ENCODE data around the gene ACKR2.

The ACKR2 gene, protein sequence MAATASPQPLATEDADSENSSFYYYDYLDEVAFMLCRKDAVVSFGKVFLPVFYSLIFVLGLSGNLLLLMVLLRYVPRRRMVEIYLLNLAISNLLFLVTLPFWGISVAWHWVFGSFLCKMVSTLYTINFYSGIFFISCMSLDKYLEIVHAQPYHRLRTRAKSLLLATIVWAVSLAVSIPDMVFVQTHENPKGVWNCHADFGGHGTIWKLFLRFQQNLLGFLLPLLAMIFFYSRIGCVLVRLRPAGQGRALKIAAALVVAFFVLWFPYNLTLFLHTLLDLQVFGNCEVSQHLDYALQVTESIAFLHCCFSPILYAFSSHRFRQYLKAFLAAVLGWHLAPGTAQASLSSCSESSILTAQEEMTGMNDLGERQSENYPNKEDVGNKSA

GRCh38 chr3:42809202-42809601 lies at the start of gene ACKR2:
Gene ACKR2 (plus strand): TSS chr3:42809445. CDS start chr3:42864503, 55,058 bp downstream.
- DNase-seq (ENCODE audit: extremely low read depth, low read depth): no peak
- H3K4me3 ChIP-seq (replicated peaks; ENCODE audit: low read depth, low read length): no peak within 1 kb of the TSS
- no peak for TF ChIP-seq CTCF (IDR thresholded peaks at IDR 0.05; ENCODE audit: low read depth, low read length, missing control alignments)

- DNase-seq (ENCODE audit: extremely low read depth, low read depth): no peak
- no peak for TF ChIP-seq CTCF (IDR thresholded peaks at IDR 0.05; ENCODE audit: low read depth, low read length, missing control alignments)
- no peak overlapping the region for H3K4me3 ChIP-seq (replicated peaks; ENCODE audit: low read depth, low read length)
These were observed 47.1 kb upstream of the ACKR2 start for GRCh38 chr3:42762046-42762724.

DNA sequence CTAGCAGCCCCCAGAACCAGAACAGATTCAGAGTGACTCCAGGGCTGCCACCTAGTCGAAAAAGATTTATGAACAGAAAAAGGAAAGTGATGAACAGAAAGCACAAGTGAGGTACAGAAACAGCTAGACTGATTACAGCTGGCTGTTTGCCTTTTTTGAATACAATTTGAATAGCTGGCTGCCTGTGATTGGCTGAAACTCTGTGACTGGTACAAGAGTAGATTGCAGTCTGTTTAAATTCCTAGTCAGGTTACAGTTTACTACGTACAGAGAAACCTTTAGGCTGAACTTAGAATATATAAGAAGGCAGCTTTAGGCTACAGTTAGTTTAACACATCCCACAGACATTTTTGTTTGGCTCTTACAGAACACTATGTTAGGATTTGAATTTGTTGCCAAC lies 46.2 kb upstream of the ACKR2 start:
- no peak for TF ChIP-seq CTCF (IDR thresholded peaks at IDR 0.05; ENCODE audit: low read depth, low read length, missing control alignments)
- no peak for DNase-seq (ENCODE audit: extremely low read depth, low read depth)
- H3K4me3 ChIP-seq (replicated peaks; ENCODE audit: low read depth, low read length): no peak overlapping the region

DNA sequence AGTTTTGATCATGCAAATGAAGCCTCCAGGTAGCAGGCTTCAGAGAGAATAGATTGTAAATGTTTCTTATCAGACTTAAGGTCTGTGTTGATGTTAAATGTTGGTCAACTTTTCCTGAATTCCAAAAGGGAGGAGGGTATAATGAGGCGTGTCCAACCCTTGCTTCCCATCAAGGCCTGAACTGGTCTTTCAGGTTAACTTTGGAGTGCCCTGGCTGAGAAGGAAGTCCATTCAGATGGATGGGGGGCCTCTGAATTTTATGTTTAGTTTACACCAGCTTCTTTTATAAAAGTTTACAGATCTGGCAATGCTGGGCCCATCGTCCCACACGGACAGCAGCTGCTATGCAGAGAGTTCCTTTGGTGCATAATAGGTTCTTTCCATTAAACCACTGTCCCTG lies 45.1 kb upstream of the ACKR2 start:
- TF ChIP-seq CTCF (IDR thresholded peaks at IDR 0.05; ENCODE audit: low read depth, low read length, missing control alignments): no peak
- DNase-seq (ENCODE audit: extremely low read depth, low read depth): no peak
- no peak overlapping the region for H3K4me3 ChIP-seq (replicated peaks; ENCODE audit: low read depth, low read length)

- DNase-seq (ENCODE audit: extremely low read depth, low read depth): no peak
- H3K4me3 ChIP-seq (replicated peaks; ENCODE audit: low read depth, low read length): no peak overlapping the region
- TF ChIP-seq CTCF (IDR thresholded peaks at IDR 0.05; ENCODE audit: low read depth, low read length, missing control alignments): no peak
These were observed 44.5 kb upstream of the ACKR2 start for GRCh38 chr3:42764561-42765295.

GRCh38 chr3:42769477-42770131 lies 39.6 kb upstream of the ACKR2 start:
- H3K4me3 ChIP-seq (replicated peaks; ENCODE audit: low read depth, low read length): no peak overlapping the region
- no peak for TF ChIP-seq CTCF (IDR thresholded peaks at IDR 0.05; ENCODE audit: low read depth, low read length, missing control alignments)
- no peak for DNase-seq (ENCODE audit: extremely low read depth, low read depth)

Measured in HFF-Myc (cell line).